Measurements from ENCODE around the gene EIF4H.
"Not testable (repeated sequence)": the region's sequence is repeated elsewhere in the genome, so short reads cannot be mapped to it uniquely, and the experiment has no call there.

Gene EIF4H

DNA sequence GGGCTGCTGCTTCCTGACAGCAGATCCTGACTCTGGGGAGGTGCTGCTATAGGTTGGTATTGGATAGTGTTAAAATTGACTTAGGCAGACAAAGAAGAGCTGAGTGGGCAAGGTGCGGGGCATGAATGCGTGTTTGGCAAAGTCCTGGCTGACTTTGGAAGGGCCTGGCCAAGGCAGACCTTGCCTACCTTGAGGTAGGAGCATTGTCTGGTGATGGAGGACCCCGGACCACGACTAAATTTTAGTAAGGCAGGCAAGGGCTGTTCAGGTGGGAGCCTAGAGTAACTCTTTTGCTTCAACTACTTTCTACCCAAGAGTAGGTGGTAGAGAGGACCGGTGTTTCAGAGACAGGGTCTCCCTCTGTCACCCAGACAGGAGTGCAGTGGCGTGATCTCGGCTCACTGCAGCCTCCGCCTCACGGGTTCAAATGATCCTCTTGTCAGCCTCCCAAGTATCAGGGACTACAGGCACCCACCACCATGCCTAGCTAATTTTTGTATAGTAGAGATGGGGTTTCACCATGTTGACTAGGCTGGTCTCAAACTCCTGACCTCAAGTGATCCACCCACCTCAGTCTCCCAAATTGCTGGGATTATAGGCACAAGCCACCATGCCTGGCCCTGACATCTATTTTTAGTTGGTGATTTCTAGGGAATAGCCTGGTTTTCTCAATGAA, 23.4 kb downstream of the EIF4H start:
- no peak for DNase-seq (ENCODE audit: low read depth in 2 of 2, low spot score in 1 of 2)

DNA sequence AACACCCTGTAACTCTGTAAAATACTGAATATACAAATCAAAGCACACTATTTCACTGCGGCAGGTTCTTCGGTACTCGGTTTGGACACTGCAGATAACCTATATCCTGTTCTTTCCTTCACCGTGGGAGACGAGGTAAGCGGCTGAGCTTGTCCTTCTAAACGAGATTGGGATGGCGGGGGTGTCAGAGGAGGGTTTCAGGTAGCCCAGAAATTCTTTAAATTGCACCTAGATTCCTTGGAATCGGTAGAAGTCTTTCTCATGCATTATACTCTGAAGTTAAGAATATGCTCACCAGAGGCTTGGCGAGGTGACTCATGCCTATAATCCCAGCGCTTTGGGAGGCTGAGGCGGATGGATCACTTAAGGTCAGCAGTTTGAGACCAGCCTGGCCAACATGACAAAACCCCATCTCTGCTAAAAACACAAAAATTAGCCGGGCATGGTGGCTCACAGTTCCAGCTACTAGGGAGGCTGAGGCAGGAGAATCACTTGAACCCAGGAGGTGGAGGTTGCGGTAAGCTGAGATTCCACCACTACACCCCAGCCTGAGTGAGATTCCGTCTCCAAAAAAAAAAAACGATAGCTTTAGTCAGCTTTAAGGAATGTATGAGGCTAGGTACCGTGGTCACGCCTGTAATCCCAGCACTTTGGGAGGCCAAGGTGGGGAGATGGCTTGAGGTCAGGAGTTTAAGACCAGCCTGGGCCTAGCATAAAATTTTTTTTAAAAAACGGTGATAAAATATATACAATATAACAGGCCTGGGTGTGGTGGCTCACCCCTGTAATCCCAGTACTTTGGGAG, 25.6 kb downstream of the EIF4H start:
- DNase-seq (ENCODE audit: low read depth in 2 of 2, low spot score in 1 of 2): no peak

DNA sequence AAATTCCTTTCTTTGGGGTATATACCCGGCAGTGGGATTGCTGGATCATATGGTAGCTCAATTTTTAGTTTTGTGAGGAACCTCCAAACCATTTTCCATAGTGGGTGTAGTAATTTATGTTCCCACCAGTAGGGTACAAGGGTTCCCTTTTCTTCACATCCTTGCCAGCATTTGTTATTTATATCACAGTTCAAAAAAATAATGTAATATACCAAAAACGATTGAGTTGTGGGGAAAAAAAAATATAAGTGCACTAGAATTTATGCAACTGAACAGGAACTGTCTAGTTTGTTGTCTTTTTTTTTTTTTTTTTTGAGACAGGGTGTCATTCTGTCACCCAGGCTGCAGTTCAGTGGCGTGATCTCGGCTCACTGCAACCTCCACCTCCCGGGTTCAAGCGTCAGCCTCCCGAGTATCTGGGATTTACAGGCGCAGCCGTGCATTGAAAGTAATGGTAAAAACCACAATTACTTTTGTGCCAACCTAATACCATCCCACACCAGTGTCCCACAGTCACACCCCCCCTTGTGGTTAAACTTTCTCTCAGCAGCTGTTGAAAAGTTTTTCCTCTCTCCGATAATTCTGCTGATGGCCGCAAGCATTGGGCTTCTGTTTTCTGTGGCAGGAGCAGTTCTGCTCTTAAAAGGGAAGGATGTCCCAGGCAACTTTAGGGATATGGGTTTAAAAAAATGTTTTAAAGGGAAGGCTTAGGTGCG, 28.8 kb downstream of the EIF4H start:
- DNase-seq (ENCODE audit: low read depth in 2 of 2, low spot score in 1 of 2): no peak

GRCh38 chr7:74203956-74204618, 29.9 kb downstream of the EIF4H start:
- no peak for DNase-seq (ENCODE audit: low read depth in 2 of 2, low spot score in 1 of 2)

GRCh38 chr7:74206052-74206451, 31.9 kb downstream of the EIF4H start:
- not testable (repeated sequence) for DNase-seq (ENCODE audit: low read depth in 2 of 2, low spot score in 1 of 2)

- peak; percentile 52 to 74 for DNase-seq (ENCODE audit: low read depth in 2 of 2, low spot score in 1 of 2)
These were observed 32.5 kb downstream of the EIF4H start for GRCh38 chr7:74206589-74207120.

GRCh38 chr7:74207586-74207985, 33.4 kb downstream of the EIF4H start:
- no peak for DNase-seq (ENCODE audit: low read depth in 2 of 2, low spot score in 1 of 2)

DNA sequence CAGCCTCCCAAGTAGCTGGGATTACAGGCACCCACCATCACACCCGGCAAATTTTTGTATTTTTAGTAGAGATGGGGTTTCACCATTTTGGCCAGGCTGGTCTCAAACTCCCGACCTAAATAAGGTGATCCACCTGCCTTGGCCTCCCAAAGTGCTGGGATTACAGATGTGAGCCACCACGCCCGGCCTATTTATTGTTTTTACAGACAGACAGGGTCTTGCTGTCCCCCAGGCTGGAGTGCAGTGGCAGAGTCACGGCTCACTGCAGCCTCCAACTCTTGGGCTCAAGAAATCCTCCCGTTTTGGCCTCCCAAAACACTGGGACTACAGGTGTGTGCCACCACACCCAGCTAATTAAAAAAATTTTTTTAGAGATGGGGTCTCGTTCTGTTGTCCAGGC, 34.1 kb downstream of the EIF4H start:
- DNase-seq (ENCODE audit: low read depth in 2 of 2, low spot score in 1 of 2): not testable (repeated sequence)

DNA sequence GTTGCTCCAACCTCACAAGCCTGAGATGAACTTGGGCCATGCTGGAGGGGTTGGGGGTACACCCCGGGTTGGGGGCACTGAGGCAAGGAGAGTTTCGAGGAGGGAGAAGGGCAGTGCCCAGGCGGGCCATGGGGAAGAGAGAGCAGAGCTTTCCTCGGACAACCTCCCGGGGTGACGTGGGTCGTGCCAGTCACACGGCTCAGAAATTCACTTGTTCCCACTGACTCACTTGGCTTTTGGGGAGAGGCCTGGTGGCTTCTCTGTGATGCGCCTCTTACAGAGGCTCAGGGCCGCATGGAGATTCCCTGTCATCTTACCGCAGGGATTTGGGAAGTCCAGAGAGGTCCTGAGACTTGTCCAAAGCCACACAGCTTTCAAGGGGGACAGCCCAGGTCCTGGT, 38.5 kb downstream of the EIF4H start:
- DNase-seq (ENCODE audit: low read depth in 2 of 2, low spot score in 1 of 2): no peak

DNA sequence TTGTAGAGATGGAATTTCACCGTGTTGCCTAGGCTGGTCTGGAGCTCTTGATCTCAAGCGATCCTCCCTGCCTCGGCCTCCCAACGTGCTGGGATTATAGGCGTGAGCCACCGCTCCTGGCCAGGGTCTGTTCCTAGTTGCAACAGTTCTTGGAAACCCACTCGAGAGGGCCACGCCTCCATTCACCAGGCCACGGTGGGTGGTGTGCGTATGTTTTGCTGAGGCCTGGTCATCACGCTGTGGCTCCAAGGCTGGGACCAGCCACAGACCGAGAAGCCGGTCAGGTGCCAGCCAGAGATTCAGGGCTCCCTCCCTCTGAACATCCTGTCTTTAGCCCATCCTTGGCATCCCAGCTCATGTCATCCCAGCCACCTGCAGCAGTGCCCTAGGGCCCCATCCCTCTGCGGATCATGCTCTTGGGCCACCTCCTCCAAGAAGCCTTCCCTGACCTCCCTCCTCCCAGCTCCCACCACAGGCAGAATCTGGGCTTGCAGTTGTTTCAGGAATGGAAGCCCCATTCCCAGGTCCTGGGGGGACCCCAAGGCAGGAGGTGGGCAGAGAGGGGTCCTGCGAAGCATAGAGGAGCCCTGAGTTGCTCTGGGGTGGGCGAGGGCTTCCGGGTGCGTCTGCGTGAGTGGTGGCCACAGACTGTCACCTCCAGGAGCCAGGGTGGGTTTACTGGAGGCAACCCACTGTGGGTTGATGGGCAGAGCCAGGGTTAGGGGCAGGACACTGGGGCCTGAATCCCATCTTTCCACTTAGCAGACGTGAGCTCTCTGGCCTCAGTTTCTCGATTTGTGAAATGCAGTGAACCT, 40.9 kb downstream of the EIF4H start:
- no peak for DNase-seq (ENCODE audit: low read depth in 2 of 2, low spot score in 1 of 2)

GRCh38 chr7:74215921-74216320, 41.8 kb downstream of the EIF4H start:
- no peak for DNase-seq (ENCODE audit: low read depth in 2 of 2, low spot score in 1 of 2)

GRCh38 chr7:74216361-74216761, 42.2 kb downstream of the EIF4H start:
- no peak for DNase-seq (ENCODE audit: low read depth in 2 of 2, low spot score in 1 of 2)

DNA sequence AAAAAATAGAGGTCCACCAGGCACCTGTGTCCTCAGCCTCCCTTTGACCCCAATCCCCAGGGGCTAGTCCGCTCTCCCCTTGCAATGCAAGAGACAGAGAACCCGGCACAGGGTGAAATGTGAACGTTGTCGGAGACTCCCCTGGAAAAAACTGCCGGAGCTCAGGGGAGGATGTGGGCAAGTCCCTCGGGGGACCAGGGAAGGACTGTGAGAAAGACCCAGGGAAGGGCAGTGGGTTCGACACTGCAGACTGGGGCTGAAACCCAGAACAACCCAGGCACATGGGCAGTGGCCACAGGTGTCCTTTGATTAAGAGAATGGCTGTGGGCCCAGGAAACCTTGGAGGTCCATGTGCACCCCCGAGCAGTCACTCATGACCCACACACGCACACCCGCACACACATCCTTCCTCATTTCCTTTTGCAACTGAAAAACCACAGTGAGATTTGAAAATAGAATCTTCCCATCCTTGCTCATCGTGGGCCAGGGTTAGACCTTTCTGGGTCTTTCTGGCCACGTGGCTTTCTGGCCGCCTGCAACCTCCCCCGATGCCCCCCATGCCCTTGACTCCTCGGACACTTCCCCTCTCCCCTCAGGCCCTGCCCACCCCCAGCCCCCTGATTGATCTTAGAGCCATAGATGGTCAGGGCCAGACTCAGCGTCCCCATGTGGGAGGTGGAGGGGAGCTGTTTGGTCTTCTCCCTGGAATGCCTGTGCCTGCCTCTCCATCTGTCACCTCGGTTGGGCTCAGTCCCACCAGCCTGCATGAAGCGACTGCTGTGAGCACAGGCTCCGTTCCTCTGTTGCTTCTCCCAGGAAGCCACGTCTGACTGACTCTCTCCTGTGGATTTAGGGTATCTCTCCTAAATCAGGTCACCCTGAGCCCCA, 43.5 kb downstream of the EIF4H start:
- no peak for DNase-seq (ENCODE audit: low read depth in 2 of 2, low spot score in 1 of 2)

DNA sequence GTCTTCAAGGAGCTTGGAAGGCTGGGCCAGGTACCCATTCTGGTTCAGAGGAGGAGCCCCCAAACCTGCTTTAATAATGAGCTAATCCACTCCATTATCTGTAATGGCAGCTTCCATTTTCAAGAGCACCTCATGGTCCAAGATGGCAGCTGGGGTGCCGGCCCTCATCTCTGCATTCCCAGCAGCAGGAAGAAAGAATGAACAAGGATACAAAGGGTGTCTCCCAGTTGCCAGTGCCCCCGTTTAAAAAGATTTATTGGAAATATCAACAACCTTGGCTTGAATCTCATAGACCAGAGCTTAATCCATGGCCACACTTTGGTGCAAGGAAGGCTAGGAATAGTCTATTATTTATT, 44.2 kb downstream of the EIF4H start:
- DNase-seq (ENCODE audit: low read depth in 2 of 2, low spot score in 1 of 2): no peak

- DNase-seq (ENCODE audit: low read depth in 2 of 2, low spot score in 1 of 2): no peak
These were observed 45.3 kb downstream of the EIF4H start for GRCh38 chr7:74219416-74219815.

DNA sequence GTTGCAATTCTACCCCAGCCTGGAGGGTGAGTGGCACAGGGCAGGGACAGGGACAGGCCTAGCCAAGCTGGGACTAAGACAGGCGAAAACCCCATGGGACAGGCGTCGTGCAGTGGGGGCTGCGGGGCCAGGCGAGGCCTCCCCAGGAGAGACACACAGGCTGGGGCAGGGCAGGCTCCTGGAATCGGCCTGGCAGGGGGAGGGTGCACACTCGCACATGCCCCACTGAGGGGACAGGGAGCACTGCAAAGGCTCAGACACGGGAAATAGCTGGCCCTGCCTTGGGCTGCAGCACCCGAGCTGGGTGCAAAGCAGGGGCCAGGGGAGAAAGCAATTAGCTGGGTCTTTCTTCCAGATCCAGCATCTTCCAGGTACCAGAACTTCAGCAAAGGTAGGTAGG, 46.1 kb downstream of the EIF4H start:
- DNase-seq (ENCODE audit: low read depth in 2 of 2, low spot score in 1 of 2): no peak

- DNase-seq (ENCODE audit: low read depth in 2 of 2, low spot score in 1 of 2): no peak
These were observed 47.6 kb downstream of the EIF4H start for GRCh38 chr7:74221713-74222112.

DNA sequence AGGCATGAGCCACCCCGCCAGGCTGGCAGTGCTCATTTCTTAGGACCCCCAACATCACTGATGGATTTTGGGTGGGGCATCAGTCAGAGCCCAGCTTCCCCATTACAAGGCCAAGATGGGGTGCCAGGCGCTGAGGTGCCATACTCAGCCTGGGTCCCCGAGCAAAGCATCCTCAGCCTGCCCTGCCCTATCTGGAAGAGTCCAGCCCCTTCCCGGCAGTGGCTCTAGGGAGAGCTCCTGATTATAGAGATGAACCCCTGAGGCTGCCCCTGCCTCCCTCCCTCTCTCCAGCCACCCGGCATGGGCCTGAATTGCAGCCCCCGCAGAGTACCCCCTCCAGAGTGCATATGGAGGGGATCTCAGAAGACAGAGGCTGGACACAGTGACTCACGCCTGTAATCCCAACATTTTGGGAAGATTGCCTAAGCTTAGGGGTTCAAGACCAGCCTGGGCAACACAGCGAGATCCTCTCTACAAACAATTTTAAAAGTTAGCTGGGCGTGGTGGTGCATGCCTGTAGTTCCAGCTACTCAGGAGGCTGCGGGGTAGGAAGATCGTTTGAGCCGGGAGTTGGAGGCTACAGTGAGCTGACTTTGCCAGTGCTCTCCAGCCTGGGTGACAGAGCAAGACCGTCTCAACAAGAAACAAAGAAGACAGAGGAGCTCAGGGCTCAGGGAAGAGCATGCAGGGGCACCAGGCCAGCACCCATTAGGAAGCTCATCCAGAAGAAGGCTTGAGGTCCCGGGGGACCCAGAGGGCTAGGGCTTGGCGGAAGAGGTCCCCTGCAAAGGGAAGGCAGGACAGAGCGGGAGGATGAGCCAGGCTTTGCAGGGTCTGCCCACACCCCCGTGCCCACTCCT, 48.9 kb downstream of the EIF4H start:
- DNase-seq (ENCODE audit: low read depth in 2 of 2, low spot score in 1 of 2): no peak

All from stimulated activated CD8-positive, alpha-beta memory T cell treated with anti-CD3 and anti-CD28 coated beads, Interleukin-4, amount 100 ng/mL, for 4 hours (primary cell).